OCI-LY1 (cell line): ENCODE data around the gene PPP2R5C.
A peak's percentile ranks its signal among the peaks of the same experiment; 100 is the strongest.

Source experiments
- H2AFZ ChIP-seq: fragments of 200-600 bp; sonication (generic), shearing (Covaris generic); 2 replicates; pipeline ENCODE4 v1.6.0; 2014; ENCODE audit warnings: antibody characterized with exemption, mild to moderate bottlenecking, low read length
- H3F3A ChIP-seq: fragments of 200-600 bp; sonication (generic), shearing (Covaris generic); 2 replicates; pipeline ENCODE4 v1.6.0; 2014; ENCODE audit warnings: mild to moderate bottlenecking, antibody characterized with exemption, low read length, moderate library complexity; ENCODE audit not compliant: insufficient read depth
- H3K27ac ChIP-seq: fragments of 200-600 bp; sonication (generic); 2 replicates; pipeline ENCODE4 v1.5.1; 2014; ENCODE audit warnings: low read length, mixed run types, mild to moderate bottlenecking, low read depth; ENCODE audit not compliant: poor library complexity, severe bottlenecking
- H3K27me3 ChIP-seq: fragments of 200-600 bp; sonication (generic); 2 replicates; pipeline ENCODE4 v1.6.0; 2014; ENCODE audit warnings: antibody characterized with exemption, mild to moderate bottlenecking, low read length, moderate library complexity; ENCODE audit not compliant: insufficient read depth
- H3K36me3 ChIP-seq: fragments of 200-600 bp; sonication (generic); 2 replicates; pipeline ENCODE4 v1.6.1; 2014; ENCODE audit warnings: mild to moderate bottlenecking, antibody characterized with exemption, low read length, moderate library complexity, mixed read lengths; ENCODE audit not compliant: insufficient read depth
- H3K4me1 ChIP-seq: fragments of 200-600 bp; sonication (generic); 2 replicates; pipeline ENCODE4 v1.5.1; 2014; ENCODE audit warnings: mild to moderate bottlenecking, low read length, moderate library complexity; ENCODE audit not compliant: insufficient read depth, severe bottlenecking
- H3K4me2 ChIP-seq: fragments of 200-600 bp; sonication (generic), shearing (Covaris generic); 2 replicates; pipeline ENCODE4 v1.6.1; 2014; ENCODE audit warnings: low read length
- H3K4me3 ChIP-seq: fragments of 200-600 bp; sonication (generic); 2 replicates; pipeline ENCODE4 v1.5.1; 2014; ENCODE audit warnings: low read length, low read depth, mild to moderate bottlenecking, mixed read lengths; ENCODE audit not compliant: poor library complexity, severe bottlenecking
- H3K79me2 ChIP-seq: fragments of 200-600 bp; shearing (Covaris generic); 2 replicates; pipeline ENCODE4 v1.6.1; 2016; ENCODE audit warnings: mixed run types, low read length, mixed read lengths; ENCODE audit not compliant: insufficient read depth
- H3K9ac ChIP-seq: fragments of 200-600 bp; sonication (generic), shearing (Covaris generic); 2 replicates; pipeline ENCODE4 v1.6.1; 2014; ENCODE audit warnings: mild to moderate bottlenecking, low read length, mixed read lengths
- H3K9me2 ChIP-seq: fragments of 200-600 bp; sonication (generic), shearing (Covaris generic); 2 replicates; pipeline ENCODE4 v1.6.1; 2014; ENCODE audit warnings: low read depth, mild to moderate bottlenecking, low read length, mixed read lengths
- H3K9me3 ChIP-seq: fragments of 200-600 bp; shearing (Covaris generic); 2 replicates; pipeline ENCODE4 v1.6.1; 2014; ENCODE audit warnings: low read length, mixed read lengths
- H4K20me1 ChIP-seq: fragments of 200-600 bp; sonication (generic), shearing (Covaris generic); 2 replicates; pipeline ENCODE4 v1.6.0; 2016; ENCODE audit warnings: mild to moderate bottlenecking, low read length; ENCODE audit not compliant: insufficient read depth
- CTCF ChIP-seq: fragments of 200-600 bp; sonication (generic), shearing (Covaris generic); IDR thresholded peaks from 2 replicates; pipeline ENCODE4 v1.5.1; 2017; ENCODE audit warnings: mild to moderate bottlenecking, antibody characterized with exemption, low read length, moderate library complexity, mixed read lengths
- EZH2 ChIP-seq: fragments of 200-600 bp; sonication (generic), shearing (Covaris generic); IDR thresholded peaks from 2 replicates; pipeline ENCODE4 v1.8.0; 2017; ENCODE audit warnings: borderline replicate concordance, mixed run types, mild to moderate bottlenecking, antibody characterized with exemption, low read length, moderate library complexity, mixed read lengths

The PPP2R5C gene

GRCh38 chr14:101852785-101853184, 91.3 kb downstream of the PPP2R5C start:
- TF ChIP-seq CTCF (no peak), EZH2 (no peak)

GRCh38 chr14:101853455-101854018, 92.0 kb downstream of the PPP2R5C start:
- TF ChIP-seq EZH2 (no peak), CTCF (no peak)
- Histone ChIP-seq H3K9me3 (no peaks in the 10 kb centered on the region), H3K4me1 (peaks cover 75% of the 10 kb centered on the region), H3K4me3 (no peak overlapping the region), H3K27me3 (no peaks in the 10 kb centered on the region), H3F3A (no peaks in the 10 kb centered on the region), H2AFZ (no peak overlapping the region), H4K20me1 (no peaks in the 10 kb centered on the region; the same call in 1 of the 2 replicates), H3K9ac (peak overlapping the region; percentile 34; the same call in 1 of the 2 replicates), H3K9me2 (no peaks in the 10 kb centered on the region), H3K27ac (peak overlapping the region; percentile 38), H3K79me2 (peaks cover 85% of the 10 kb centered on the region), H3K4me2 (peak overlapping the region; percentile 3; the same call in 1 of the 2 replicates), H3K36me3 (peaks cover 26% of the 10 kb centered on the region)

More at GRCh38 chr14:101852785-101853184, 91.3 kb downstream of the PPP2R5C start:
- Histone ChIP-seq H3K9me2 (no peaks in the 10 kb centered on the region), H3K4me1 (peaks cover 82% of the 10 kb centered on the region), H3K9ac (no peak overlapping the region), H4K20me1 (no peaks in the 10 kb centered on the region; the same call in 1 of the 2 replicates), H3K4me3 (no peak overlapping the region), H3K27ac (no peak overlapping the region), H2AFZ (no peak overlapping the region), H3K79me2 (peaks cover 83% of the 10 kb centered on the region), H3F3A (no peaks in the 10 kb centered on the region), H3K9me3 (no peaks in the 10 kb centered on the region), H3K36me3 (peaks cover 21% of the 10 kb centered on the region), H3K27me3 (no peaks in the 10 kb centered on the region), H3K4me2 (no peak overlapping the region)

GRCh38 chr14:101854366-101854765, 92.9 kb downstream of the PPP2R5C start:
- H3K4me2 ChIP-seq: peak overlapping the region; percentile 5; the same call in 1 of the 2 replicates
- no peaks in the 10 kb centered on the region for H3F3A ChIP-seq
- no peak overlapping the region for H3K4me3 ChIP-seq
- peaks cover 81% of the 10 kb centered on the region for H3K79me2 ChIP-seq
- H3K27ac ChIP-seq: peak overlapping the region; percentile 38
- H4K20me1 ChIP-seq: no peaks in the 10 kb centered on the region; the same call in 1 of the 2 replicates
- H3K9me2 ChIP-seq: no peaks in the 10 kb centered on the region
- TF ChIP-seq CTCF (no peak), EZH2 (no peak)
- no peaks in the 10 kb centered on the region for H3K27me3 ChIP-seq
- no peak overlapping the region for H3K9ac ChIP-seq
- no peak overlapping the region for H2AFZ ChIP-seq
- H3K36me3 ChIP-seq: peaks cover 35% of the 10 kb centered on the region
- peaks cover 66% of the 10 kb centered on the region for H3K4me1 ChIP-seq
- no peaks in the 10 kb centered on the region for H3K9me3 ChIP-seq
